ENCODE measurements around the gene HADHB. TPM values are rescaled to one million over a fixed set of nuclear protein-coding genes. Genes with fewer than 3 reads are reported as not detected.

Gene HADHB
- 96.8 and 108 TPM in 2 replicates for total RNA-seq

GRCh38 chr2:26244309-26245230 lies at the start of gene HADHB, which contains the start of gene HADHA:
Gene HADHB, plus strand, starts transcription at chr2:26244939. Its CDS starts 9,316 bp downstream, at chr2:26254255.
Gene HADHA, minus strand, starts transcription at chr2:26244632. Its CDS starts 36 bp downstream, at chr2:26244596.

Other genes starting within 250 kb of the HADHB start
- gene RAB10, start 210.9 kb upstream of the HADHB start, total RNA-seq: 80.2 and 148 TPM in 2 replicates
- 0.61 and 0.65 TPM in 2 replicates for gene GAREM2, start 71.9 kb upstream of the HADHB start, total RNA-seq
- gene HADHA, start 307 bp upstream of the HADHB start, total RNA-seq: 175 and 176 TPM in 2 replicates
- gene SELENOI, start 101.2 kb downstream of the HADHB start, total RNA-seq: 16.2 and 22.8 TPM in 2 replicates
- not detected in 2 replicates for gene ADGRF3, start 101.8 kb downstream of the HADHB start, total RNA-seq
- gene DRC1, start 157.0 kb downstream of the HADHB start, total RNA-seq: not detected in 2 replicates
- gene OTOF, start 233.2 kb downstream of the HADHB start, total RNA-seq: under 0.01 and 0.15 TPM in 2 replicates

All from epithelial cell of umbilical artery (primary cell).